AG09319 (cell line): Measurements from ENCODE around the gene OTOG.

Experiments used
- DNase-seq: peaks from one replicate; pipeline ENCODE4 v3.0.0-alpha.2; 2010; ENCODE audit warnings: low read depth; ENCODE audit errors: extremely low read depth
- CTCF ChIP-seq: IDR thresholded peaks from 2 replicates; pipeline ENCODE4 v1.5.1; 2011; ENCODE audit warnings: low read depth, mild to moderate bottlenecking, inconsistent platforms, low read length, moderate library complexity

Gene OTOG

GRCh38 chr11:17506314-17506713 lies 40.7 kb upstream of the OTOG start:
- TF ChIP-seq CTCF: no peak
- DNase-seq: no peak

GRCh38 chr11:17506942-17507341 lies 40.1 kb upstream of the OTOG start:
- no peak for TF ChIP-seq CTCF
- DNase-seq: no peak

- no peak for TF ChIP-seq CTCF
- DNase-seq: no peak
Observed at GRCh38 chr11:17507773-17508172, 39.3 kb upstream of the OTOG start.

- no peak for TF ChIP-seq CTCF
- no peak for DNase-seq
Observed at GRCh38 chr11:17508306-17508705, 38.8 kb upstream of the OTOG start.

GRCh38 chr11:17508791-17509190 lies 38.3 kb upstream of the OTOG start:
- TF ChIP-seq CTCF: no peak
- DNase-seq: no peak

- TF ChIP-seq CTCF: no peak
- DNase-seq: no peak
Observed at GRCh38 chr11:17510507-17511206, 36.4 kb upstream of the OTOG start.

GRCh38 chr11:17511571-17511970 lies 35.5 kb upstream of the OTOG start:
- no peak for DNase-seq
- no peak for TF ChIP-seq CTCF
